Uterus (tissue), 2 donors: ENCODE results near the gene ANKRD26.

ENCODE experiments used
- CTCF ChIP-seq, 4 experiments: fragments of 200-600 bp in 2 of 4; fragments of 450-650 bp in 2 of 4; sonication (generic) in 2 of 4; IDR thresholded peaks; one replicate each; pipeline ENCODE4 v1.5.1; 2016 to 2019; ENCODE audit warnings: antibody characterized with exemption in 4 of 4, mild to moderate bottlenecking in 2 of 4, moderate library complexity in 1 of 4
- POLR2A ChIP-seq, 2 donors: fragments of 450-650 bp; IDR thresholded peaks; one replicate each; pipeline ENCODE4 v1.6.1; 2016; ENCODE audit warnings: antibody characterized with exemption in 2 of 2, mild to moderate bottlenecking in 1 of 2, moderate library complexity in 1 of 2

DNA sequence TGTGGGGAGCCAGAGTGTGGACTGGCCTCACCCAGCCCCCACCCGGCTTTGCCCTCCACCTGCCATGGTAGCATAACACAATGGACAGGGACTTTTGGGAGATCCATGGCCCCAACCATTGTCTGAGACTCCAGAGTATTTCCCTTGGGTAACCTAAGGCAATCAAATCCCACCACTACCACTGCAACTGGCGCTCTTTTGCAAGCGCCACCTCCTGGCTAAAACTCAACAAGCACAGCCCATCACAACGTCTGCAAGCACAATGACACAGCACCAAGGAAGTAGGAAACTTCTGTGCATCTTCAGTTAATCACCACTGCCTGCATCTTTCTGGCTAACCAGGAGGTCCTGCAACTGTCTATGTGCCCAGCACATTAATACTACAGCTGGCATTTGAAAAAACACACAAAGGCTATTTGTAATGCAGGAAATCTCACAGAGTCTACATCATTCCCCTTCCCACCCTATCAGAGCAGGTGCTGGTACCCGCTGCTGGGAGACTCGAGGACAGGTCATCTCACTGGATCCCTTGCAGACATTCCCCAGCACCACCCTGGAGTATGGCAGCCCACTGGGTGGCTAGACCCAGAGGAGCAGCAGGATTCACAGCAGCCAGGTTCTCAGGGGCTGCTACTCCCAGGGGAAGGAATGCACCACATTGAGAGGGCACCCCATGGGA is 27.7 kb downstream of the ANKRD26 start:
- TF ChIP-seq CTCF (IDR thresholded peaks at IDR 0.05) = no peak
- no peak for TF ChIP-seq POLR2A (IDR thresholded peaks at IDR 0.05)
